ENCODE measurements around the gene ABCG5. TPM values are rescaled to one million over a fixed set of nuclear protein-coding genes. Genes with fewer than 3 reads are reported as not detected.

Gene ABCG5
- total RNA-seq, 1 donor, result not detected

DNA sequence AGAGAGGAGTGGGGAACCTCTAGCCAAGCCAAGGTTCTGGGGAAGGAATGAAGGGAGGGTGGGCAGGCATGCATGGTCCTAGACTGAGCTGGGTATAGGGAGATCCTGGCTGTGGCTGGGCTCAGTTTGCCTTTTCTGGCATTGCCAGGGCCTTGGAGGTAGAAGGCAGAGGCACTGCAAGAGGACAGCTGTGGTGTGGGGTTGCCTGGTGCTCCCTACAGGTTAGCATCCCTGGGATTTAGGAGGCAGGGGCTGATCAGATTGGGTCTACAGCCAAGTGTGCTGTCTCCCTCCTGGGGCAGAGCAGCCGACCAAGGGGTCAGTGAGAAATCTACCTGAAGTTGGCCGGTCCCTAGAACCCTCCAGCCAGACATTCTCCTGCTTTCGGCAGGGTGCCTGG lies 16.0 kb upstream of the ABCG5 start:
- no peak overlapping the region for H3K4me3 ChIP-seq (ENCODE audit: low read depth, low read length)
- TF ChIP-seq, protein P1, sequence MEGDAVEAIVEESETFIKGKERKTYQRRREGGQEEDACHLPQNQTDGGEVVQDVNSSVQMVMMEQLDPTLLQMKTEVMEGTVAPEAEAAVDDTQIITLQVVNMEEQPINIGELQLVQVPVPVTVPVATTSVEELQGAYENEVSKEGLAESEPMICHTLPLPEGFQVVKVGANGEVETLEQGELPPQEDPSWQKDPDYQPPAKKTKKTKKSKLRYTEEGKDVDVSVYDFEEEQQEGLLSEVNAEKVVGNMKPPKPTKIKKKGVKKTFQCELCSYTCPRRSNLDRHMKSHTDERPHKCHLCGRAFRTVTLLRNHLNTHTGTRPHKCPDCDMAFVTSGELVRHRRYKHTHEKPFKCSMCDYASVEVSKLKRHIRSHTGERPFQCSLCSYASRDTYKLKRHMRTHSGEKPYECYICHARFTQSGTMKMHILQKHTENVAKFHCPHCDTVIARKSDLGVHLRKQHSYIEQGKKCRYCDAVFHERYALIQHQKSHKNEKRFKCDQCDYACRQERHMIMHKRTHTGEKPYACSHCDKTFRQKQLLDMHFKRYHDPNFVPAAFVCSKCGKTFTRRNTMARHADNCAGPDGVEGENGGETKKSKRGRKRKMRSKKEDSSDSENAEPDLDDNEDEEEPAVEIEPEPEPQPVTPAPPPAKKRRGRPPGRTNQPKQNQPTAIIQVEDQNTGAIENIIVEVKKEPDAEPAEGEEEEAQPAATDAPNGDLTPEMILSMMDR (IDR thresholded peaks at IDR 0.05; ENCODE audit: insufficient read depth, low read length), result no peak
- DNase-seq (ENCODE audit: low read depth), result no peak

DNA sequence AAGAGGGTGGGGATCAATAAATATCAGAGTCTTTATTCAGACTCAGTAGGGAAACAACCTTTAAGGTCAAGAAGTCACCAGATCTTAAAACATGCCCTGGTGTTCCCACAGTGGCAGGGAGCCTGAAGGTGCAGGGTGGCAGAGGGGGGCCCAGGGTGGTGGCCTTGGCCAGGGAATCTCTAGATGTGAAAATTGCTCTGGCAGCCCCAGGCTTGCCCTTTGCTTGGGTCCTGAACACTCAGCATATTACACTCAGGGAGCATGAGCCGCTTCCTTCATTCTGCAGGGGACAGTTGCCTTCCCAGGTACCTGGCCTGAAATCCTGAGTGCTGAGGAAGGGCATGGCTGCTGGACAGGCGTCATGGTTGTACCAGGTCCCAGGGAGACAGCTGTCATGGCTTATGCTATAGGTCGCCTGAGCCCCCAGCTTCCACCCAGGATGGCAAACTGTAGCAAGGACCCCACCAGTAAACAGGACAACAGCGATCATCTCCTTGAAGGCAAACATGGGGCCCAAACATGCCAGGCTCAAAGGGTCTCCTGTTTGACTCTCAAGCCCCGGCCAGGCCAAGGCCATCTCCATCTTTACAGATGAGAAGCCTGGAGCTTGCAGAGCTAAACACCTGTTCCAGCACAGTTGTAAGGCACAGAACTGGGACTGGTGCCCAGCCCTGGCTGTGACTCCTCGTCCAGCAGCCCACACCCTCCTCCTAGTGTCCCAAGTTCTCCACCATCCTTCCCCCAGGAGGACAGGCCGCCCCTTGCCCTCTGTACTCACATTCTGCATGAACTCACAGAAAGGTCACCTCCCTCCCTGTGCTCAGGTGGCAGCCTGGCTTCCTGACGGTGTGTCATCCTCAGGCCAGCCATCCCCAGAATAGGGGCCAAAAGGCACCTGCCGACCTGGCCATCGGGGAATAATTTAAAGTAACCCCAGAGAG lies 14.8 kb upstream of the ABCG5 start:
- DNase-seq (ENCODE audit: low read depth), result no peak
- no peak overlapping the region for H3K4me3 ChIP-seq (ENCODE audit: low read depth, low read length)
- TF ChIP-seq, protein P1 (IDR thresholded peaks at IDR 0.05; ENCODE audit: insufficient read depth, low read length), result no peak

GRCh38 chr2:43852196-43852730 lies 13.6 kb upstream of the ABCG5 start:
- no peak overlapping the region for H3K4me3 ChIP-seq (ENCODE audit: low read depth, low read length)
- TF ChIP-seq, protein P1 (IDR thresholded peaks at IDR 0.05; ENCODE audit: insufficient read depth, low read length), result no peak
- no peak for DNase-seq (ENCODE audit: low read depth)

DNA sequence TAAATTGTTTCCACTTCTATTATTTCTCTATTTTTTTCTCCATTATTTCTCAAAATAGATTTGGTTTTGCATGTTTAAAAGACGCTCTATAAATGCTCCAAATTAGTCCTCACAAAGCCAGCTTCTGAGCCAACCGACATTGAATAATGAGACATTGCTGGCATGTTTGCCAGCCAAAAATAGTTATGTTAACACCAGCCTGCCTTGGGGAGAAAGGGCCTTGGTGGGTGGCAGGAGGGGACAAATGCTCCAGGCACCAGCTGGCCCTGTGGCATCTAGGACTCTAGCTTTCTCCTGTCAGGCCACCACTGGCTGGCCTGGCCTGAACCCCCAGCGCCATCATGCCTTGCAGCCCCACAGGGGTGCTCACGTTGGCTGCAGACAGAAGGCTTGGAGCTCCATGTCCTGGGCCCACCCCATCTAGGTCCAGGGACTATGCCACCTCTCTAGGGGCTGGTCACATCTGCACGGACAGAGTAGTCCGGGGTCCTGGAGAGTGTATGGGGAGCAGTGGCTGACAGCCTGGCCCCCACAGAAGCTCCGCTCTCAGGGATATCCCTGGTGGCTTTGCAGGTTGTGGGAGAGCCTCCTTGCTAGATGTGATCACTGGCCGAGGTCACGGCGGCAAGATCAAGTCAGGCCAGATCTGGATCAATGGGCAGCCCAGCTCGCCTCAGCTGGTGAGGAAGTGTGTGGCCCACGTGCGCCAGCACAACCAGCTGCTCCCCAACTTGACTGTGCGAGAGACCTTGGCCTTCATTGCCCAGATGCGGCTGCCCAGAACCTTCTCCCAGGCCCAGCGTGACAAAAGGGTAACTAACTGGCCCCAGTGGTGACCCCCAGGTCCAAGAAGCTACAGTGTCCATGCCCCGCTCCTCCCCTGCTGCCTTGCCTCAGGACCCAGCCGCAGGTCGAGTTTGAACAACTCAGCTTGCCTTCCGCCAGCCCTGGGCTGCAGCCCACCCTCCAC lies 12.7 kb upstream of the ABCG5 start:
- no peak for DNase-seq (ENCODE audit: low read depth)
- H3K4me3 ChIP-seq (ENCODE audit: low read depth, low read length), result no peak overlapping the region
- TF ChIP-seq, protein P1 (IDR thresholded peaks at IDR 0.05; ENCODE audit: insufficient read depth, low read length), result no peak

- no peak for DNase-seq (ENCODE audit: low read depth)
- no peak overlapping the region for H3K4me3 ChIP-seq (ENCODE audit: low read depth, low read length)
- TF ChIP-seq, protein P1 (IDR thresholded peaks at IDR 0.05; ENCODE audit: insufficient read depth, low read length), result no peak
Measured at GRCh38 chr2:43848214-43848613, 9.6 kb upstream of the ABCG5 start.

DNA sequence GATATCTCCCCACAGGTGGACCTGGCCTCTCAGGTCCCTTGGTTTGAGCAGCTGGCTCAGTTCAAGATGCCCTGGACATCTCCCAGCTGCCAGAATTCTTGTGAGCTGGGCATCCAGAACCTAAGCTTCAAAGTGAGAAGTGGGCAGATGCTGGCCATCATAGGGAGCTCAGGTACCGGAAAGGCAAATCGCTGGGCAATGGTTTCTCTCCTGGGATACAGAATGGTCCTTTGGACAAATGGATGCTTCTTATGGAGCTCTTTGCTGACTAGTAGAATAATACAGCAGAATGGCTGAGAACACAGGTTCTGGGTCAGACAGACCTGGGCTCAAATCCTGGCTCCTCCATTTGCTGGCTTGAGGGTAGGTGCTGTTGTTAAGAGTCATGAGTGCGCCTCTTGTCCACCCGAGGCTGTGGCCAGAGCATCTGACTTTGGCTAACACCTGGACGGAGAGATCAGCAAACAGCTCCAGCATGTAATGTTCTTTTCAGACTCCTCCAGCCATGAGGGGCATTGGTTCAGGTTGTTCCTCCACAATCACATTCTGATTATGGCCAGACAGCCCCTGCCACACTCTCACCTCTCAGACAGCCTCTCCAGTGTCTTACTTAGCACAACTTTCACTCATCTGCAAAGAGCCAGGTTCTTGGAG lies 7.6 kb upstream of the ABCG5 start:
- TF ChIP-seq, protein P1 (IDR thresholded peaks at IDR 0.05; ENCODE audit: insufficient read depth, low read length), result no peak
- H3K4me3 ChIP-seq (ENCODE audit: low read depth, low read length), result no peak overlapping the region
- no peak for DNase-seq (ENCODE audit: low read depth)

Measured in fibroblast of the aortic adventitia (primary cell).